Liver (tissue), 9 donors: ENCODE measurements around the gene AOPEP. TPM values are rescaled to one million over a fixed set of nuclear protein-coding genes. Genes with fewer than 3 reads are reported as not detected.
A peak's percentile ranks its signal among the peaks of the same experiment; 100 is the strongest.

Experiments
- DNase-seq: peaks from one replicate; pipeline ENCODE4 v3.0.0-alpha.2; 2017; ENCODE audit warnings: low spot score
- H3K27ac ChIP-seq, 2 donors: one replicate each; pipeline ENCODE4 v1.7.0; 2013; ENCODE audit warnings: inconsistent platforms in 2 of 2, low read length in 2 of 2, control low read depth in 1 of 2, low read depth in 1 of 2, mild to moderate bottlenecking in 1 of 2
- H3K27me3 ChIP-seq, 4 donors: one replicate each; pipeline versions ENCODE4 v1.6.1 to v1.7.0; 2013; ENCODE audit warnings: low read length in 3 of 4, inconsistent platforms in 1 of 4, mild to moderate bottlenecking in 1 of 4, moderate library complexity in 1 of 4; ENCODE audit not compliant: control insufficient read depth in 4 of 4, insufficient read depth in 4 of 4
- H3K36me3 ChIP-seq, 4 donors: one replicate each; pipeline versions ENCODE4 v1.6.1 to v1.7.0; 2013; ENCODE audit warnings: low read length in 3 of 4, mild to moderate bottlenecking in 3 of 4, low read depth in 1 of 4, moderate library complexity in 1 of 4; ENCODE audit not compliant: control insufficient read depth in 4 of 4, insufficient read depth in 3 of 4
- H3K4me1 ChIP-seq, 4 donors: one replicate each; pipeline versions ENCODE4 v1.6.1 to v1.7.0; 2013; ENCODE audit warnings: low read length in 3 of 4, mild to moderate bottlenecking in 3 of 4, moderate library complexity in 1 of 4; ENCODE audit not compliant: control insufficient read depth in 4 of 4, insufficient read depth in 4 of 4
- H3K4me3 ChIP-seq, 3 donors: one replicate each; pipeline versions ENCODE4 v1.6.1 to v1.7.0; 2013; ENCODE audit warnings: low read length in 3 of 3, control low read depth in 1 of 3, low read depth in 1 of 3, mild to moderate bottlenecking in 1 of 3
- H3K9ac ChIP-seq, 2 donors: one replicate each; pipeline ENCODE4 v1.7.0; 2013; ENCODE audit warnings: low read length in 2 of 2, mild to moderate bottlenecking in 2 of 2, moderate library complexity in 2 of 2, control low read depth in 1 of 2, low read depth in 1 of 2
- H3K9me3 ChIP-seq, 4 donors: one replicate each; pipeline versions ENCODE4 v1.6.1 to v1.7.0; 2013; ENCODE audit warnings: low read length in 3 of 4; ENCODE audit not compliant: control insufficient read depth in 4 of 4
- EGR1 ChIP-seq, 2 donors: IDR thresholded peaks; 2 replicates each; pipeline ENCODE4 v1.6.1; 2016 to 2018; ENCODE audit warnings: antibody characterized with exemption in 2 of 2, low read depth in 2 of 2
- FOXA1 ChIP-seq: IDR thresholded peaks from 2 replicates; pipeline ENCODE4 v1.6.1; 2016; ENCODE audit warnings: antibody characterized with exemption
- FOXA2 ChIP-seq: IDR thresholded peaks from 2 replicates; pipeline ENCODE4 v1.6.1; 2016; ENCODE audit warnings: antibody characterized with exemption
- HNF4G ChIP-seq: IDR thresholded peaks from 2 replicates; pipeline ENCODE4 v1.6.1; 2016; ENCODE audit warnings: antibody characterized with exemption
- JUND ChIP-seq, 2 donors: IDR thresholded peaks; 2 replicates each; pipeline ENCODE4 v1.6.1; 2016; ENCODE audit warnings: antibody characterized with exemption in 2 of 2
- MAX ChIP-seq: IDR thresholded peaks from 2 replicates; pipeline ENCODE4 v1.6.1; 2016; ENCODE audit warnings: antibody characterized with exemption
- NR2F2 ChIP-seq: IDR thresholded peaks from 2 replicates; pipeline ENCODE4 v1.6.1; 2016; ENCODE audit warnings: antibody characterized with exemption
- RAD21 ChIP-seq, 2 donors: IDR thresholded peaks; 2 replicates each; pipeline ENCODE4 v1.6.1; 2016; ENCODE audit warnings: antibody characterized with exemption in 2 of 2, mild to moderate bottlenecking in 2 of 2
- REST ChIP-seq: IDR thresholded peaks from 2 replicates; pipeline ENCODE4 v1.6.1; 2016; ENCODE audit warnings: antibody characterized with exemption, mild to moderate bottlenecking
- RXRA ChIP-seq, 2 donors: IDR thresholded peaks; 2 replicates each; pipeline ENCODE4 v1.6.1; 2017 to 2018; ENCODE audit warnings: antibody characterized with exemption in 2 of 2, mild to moderate bottlenecking in 1 of 2
- SP1 ChIP-seq: IDR thresholded peaks from 2 replicates; pipeline ENCODE4 v1.6.1; 2018; ENCODE audit warnings: antibody characterized with exemption, mild to moderate bottlenecking
- TAF1 ChIP-seq: conservative IDR thresholded peaks from 2 replicates; pipeline ENCODE4 v1.6.1; 2016; ENCODE audit warnings: antibody characterized with exemption, mild to moderate bottlenecking
- YY1 ChIP-seq: IDR thresholded peaks from 2 replicates; pipeline ENCODE4 v1.6.1; 2016; ENCODE audit warnings: antibody characterized with exemption, mild to moderate bottlenecking
- ZBTB33 ChIP-seq: IDR thresholded peaks from 2 replicates; pipeline ENCODE4 v1.6.1; 2016; ENCODE audit warnings: antibody characterized with exemption
- WGBS: extraction: QIAGEN DNeasy Blood & Tissue Kit; methylation state at CpG from one replicate; pipeline ENCODE4 v1.1.7; 2013; 5-methylcytosine and 5-hydroxymethylcytosine counted together
- polyA plus RNA-seq, 2 donors: library from polyadenylated mRNA; stranded (reverse) in 1 of 2; unstranded in 1 of 2; fragments of 200-250 nt in 1 of 2; fragments of >200 nt in 1 of 2; fragmentation: Nextera tagmentation in 1 of 2; extraction: Ambion mirVana in 1 of 2; gene quantifications; one replicate each; pipeline versions ENCODE4 v1.2.1 to v1.2.3, GENCODE V29; 2013 to 2015
- total RNA-seq, 2 donors: library from RNA; depleted of rRNA; stranded (reverse); fragments of >200 nt; gene quantifications; one replicate each; pipeline ENCODE4 v1.2.3, GENCODE V29; 2014
- TF ChIP-seq, protein P1 (sequence below): IDR thresholded peaks from 2 replicates; pipeline ENCODE4 v1.6.1; 2016; ENCODE audit warnings: antibody characterized with exemption
- TF ChIP-seq, protein P2 (sequence below): fragments of 150-350 bp; IDR thresholded peaks from 2 replicates; pipeline ENCODE4 v1.5.1; 2017; ENCODE audit warnings: improper control_type of control experiment, low read depth, low read length; ENCODE audit not compliant: missing input control
- donor health status: healthy.
- donor health status: healthy.
- donor health status: healthy.
- donor health status: healthy.
- donor health status: healthy.

Gene AOPEP
- total and polyA plus RNA-seq, 4 donors, result 22.2 to 77.1 (median 34.8) TPM

GRCh38 chr9:95090871-95091577 is 364.5 kb downstream of the AOPEP start:
- H3K27ac ChIP-seq, result peak overlapping the region in 1 of 2 donors; percentile 32
- no peak overlapping the region for H3K4me3 ChIP-seq
- H3K36me3 ChIP-seq, result peaks cover 6 to 9% (median 8%) of the 10 kb centered on the region in 4 donors
- DNase-seq, result no peak
- H3K4me1 ChIP-seq, result peaks cover 0 to 12% (median 6%) of the 10 kb centered on the region in 4 donors
- H3K9ac ChIP-seq, result no peak overlapping the region
- no peaks in the 10 kb centered on the region for H3K27me3 ChIP-seq
- H3K9me3 ChIP-seq, result no peaks in the 10 kb centered on the region
- WGBS, result 84% methylated on average over 14 of the region's 14 CpGs
- no peak for TF ChIP-seq NR2F2
- TF ChIP-seq SP1, result no peak
- no peak for TF ChIP-seq ZBTB33
- TF ChIP-seq JUND (IDR thresholded peaks at IDR 0.05), result no peak
- TF ChIP-seq FOXA2, result no peak
- no peak for TF ChIP-seq FOXA1
- TF ChIP-seq MAX, result no peak
- TF ChIP-seq EGR1 (IDR thresholded peaks at IDR 0.05; ENCODE audit: low read depth in 2 of 2), result no peak
- no peak for TF ChIP-seq HNF4G
- no peak for TF ChIP-seq YY1
- TF ChIP-seq, protein P1, sequence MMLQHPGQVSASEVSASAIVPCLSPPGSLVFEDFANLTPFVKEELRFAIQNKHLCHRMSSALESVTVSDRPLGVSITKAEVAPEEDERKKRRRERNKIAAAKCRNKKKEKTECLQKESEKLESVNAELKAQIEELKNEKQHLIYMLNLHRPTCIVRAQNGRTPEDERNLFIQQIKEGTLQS, result no peak
- TF ChIP-seq REST, result no peak
- no peak for TF ChIP-seq RXRA (IDR thresholded peaks at IDR 0.05)
- TF ChIP-seq TAF1, result no peak
- TF ChIP-seq RAD21 (IDR thresholded peaks at IDR 0.05), result no peak
- TF ChIP-seq, protein P2, sequence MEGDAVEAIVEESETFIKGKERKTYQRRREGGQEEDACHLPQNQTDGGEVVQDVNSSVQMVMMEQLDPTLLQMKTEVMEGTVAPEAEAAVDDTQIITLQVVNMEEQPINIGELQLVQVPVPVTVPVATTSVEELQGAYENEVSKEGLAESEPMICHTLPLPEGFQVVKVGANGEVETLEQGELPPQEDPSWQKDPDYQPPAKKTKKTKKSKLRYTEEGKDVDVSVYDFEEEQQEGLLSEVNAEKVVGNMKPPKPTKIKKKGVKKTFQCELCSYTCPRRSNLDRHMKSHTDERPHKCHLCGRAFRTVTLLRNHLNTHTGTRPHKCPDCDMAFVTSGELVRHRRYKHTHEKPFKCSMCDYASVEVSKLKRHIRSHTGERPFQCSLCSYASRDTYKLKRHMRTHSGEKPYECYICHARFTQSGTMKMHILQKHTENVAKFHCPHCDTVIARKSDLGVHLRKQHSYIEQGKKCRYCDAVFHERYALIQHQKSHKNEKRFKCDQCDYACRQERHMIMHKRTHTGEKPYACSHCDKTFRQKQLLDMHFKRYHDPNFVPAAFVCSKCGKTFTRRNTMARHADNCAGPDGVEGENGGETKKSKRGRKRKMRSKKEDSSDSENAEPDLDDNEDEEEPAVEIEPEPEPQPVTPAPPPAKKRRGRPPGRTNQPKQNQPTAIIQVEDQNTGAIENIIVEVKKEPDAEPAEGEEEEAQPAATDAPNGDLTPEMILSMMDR, result no peak
